Tibial nerve (tissue), 4 donors: ENCODE measurements around the gene FNIP2.

Experiments used
- EP300 ChIP-seq, 2 donors: sonication (generic); formaldehyde crosslinking; IDR thresholded peaks; one replicate each; pipeline ENCODE4 v1.6.1; 2017; ENCODE audit warnings: antibody characterized with exemption in 2 of 2, mild to moderate bottlenecking in 1 of 2
- POLR2A ChIP-seq, 2 donors: fragments of 450-650 bp; IDR thresholded peaks; one replicate each; pipeline ENCODE4 v1.6.1; 2017; ENCODE audit warnings: antibody characterized with exemption in 2 of 2, mild to moderate bottlenecking in 2 of 2, moderate library complexity in 2 of 2
- TF ChIP-seq, protein P1 (sequence below), 5 experiments: fragments of 200-600 bp in 3 of 5; fragments of 450-650 bp in 2 of 5; sonication (generic) in 3 of 5; IDR thresholded peaks; one replicate each; pipeline ENCODE4 v1.5.1; 2016 to 2019; ENCODE audit warnings: antibody characterized with exemption in 5 of 5, mild to moderate bottlenecking in 3 of 5, moderate library complexity in 2 of 5

DNA sequence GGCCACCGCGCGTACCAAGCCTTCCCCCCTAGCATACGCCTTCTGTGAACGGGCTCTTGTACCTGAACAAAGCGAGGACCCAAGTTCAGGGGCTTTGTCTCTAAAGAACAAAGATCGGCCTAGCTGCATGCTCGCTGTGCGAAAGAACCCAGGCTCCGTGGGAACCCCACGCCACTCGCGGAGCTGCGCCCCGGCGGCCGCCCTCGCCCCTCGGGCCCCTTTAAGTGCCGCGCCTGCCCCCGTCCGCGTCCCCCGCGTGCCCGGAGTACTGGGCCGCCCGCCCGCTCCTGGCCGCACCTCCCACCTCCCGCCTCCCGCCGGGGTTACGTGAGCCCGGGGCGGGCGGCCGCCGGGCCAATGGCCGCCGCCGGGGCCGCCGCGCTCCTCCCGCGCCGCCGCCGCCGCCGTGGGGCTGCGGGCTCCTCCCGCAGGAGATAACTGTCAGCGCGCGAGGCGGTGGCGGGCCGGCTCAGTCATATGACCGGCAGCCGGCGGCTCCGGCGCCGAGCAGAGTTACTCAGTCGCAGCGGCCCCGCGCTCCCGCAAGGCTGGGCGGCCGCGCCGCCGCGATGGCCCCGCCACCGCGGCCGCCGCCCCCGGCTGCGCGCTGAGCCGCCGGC lies at the start of gene FNIP2:
- TF ChIP-seq, protein P1, sequence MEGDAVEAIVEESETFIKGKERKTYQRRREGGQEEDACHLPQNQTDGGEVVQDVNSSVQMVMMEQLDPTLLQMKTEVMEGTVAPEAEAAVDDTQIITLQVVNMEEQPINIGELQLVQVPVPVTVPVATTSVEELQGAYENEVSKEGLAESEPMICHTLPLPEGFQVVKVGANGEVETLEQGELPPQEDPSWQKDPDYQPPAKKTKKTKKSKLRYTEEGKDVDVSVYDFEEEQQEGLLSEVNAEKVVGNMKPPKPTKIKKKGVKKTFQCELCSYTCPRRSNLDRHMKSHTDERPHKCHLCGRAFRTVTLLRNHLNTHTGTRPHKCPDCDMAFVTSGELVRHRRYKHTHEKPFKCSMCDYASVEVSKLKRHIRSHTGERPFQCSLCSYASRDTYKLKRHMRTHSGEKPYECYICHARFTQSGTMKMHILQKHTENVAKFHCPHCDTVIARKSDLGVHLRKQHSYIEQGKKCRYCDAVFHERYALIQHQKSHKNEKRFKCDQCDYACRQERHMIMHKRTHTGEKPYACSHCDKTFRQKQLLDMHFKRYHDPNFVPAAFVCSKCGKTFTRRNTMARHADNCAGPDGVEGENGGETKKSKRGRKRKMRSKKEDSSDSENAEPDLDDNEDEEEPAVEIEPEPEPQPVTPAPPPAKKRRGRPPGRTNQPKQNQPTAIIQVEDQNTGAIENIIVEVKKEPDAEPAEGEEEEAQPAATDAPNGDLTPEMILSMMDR (IDR thresholded peaks at IDR 0.05), result peak in 1 of 5 experiments; percentile 32
- TF ChIP-seq POLR2A (IDR thresholded peaks at IDR 0.05), result peak; percentile 46 to 75
- TF ChIP-seq EP300 (IDR thresholded peaks at IDR 0.05), result peak in 1 of 2 donors; percentile 62
